ENCODE results near the gene DISC1. TPM values are rescaled to one million over a fixed set of nuclear protein-coding genes. Genes with fewer than 3 reads are reported as not detected.

Gene DISC1
- total RNA-seq, 1 experiment from 2014 or later = 1.8 TPM

- no peak for TF ChIP-seq CTCF (IDR thresholded peaks at IDR 0.05 in 2 of 3, conservative IDR thresholded peaks at IDR 0.05 in 1 of 3; ENCODE audit: borderline replicate concordance in 1 of 3, insufficient read depth in 1 of 3, low read depth in 2 of 3, low read length in 2 of 3)
- TF ChIP-seq ATF3 (IDR thresholded peaks at IDR 0.05) = no peak
- no peak for TF ChIP-seq ZNF274 (IDR thresholded peaks at IDR 0.05; ENCODE audit: low read depth, low read length)
Observed at GRCh38 chr1:231971397-231972110, 345.0 kb downstream of the DISC1 start (continued).

GRCh38 chr1:231972111-231972445, 345.5 kb downstream of the DISC1 start:
- no peak for ATAC-seq
- no peak overlapping the region for H3K4me3 ChIP-seq (replicated peaks in 1 of 2; ENCODE audit: low read depth in 1 of 2, low read length in 2 of 2)
- no peak overlapping the region for H2AFZ ChIP-seq (ENCODE audit: low read depth, low read length, poor library complexity, severe bottlenecking)
- H3K27me3 ChIP-seq (ENCODE audit: insufficient read depth, low read length) = no peaks in the 10 kb centered on the region
- H3K36me3 ChIP-seq (ENCODE audit: control insufficient read depth in 1 of 2, insufficient read depth in 2 of 2, low read length in 2 of 2) = no peaks in the 10 kb centered on the region
- no peak overlapping the region for H3K4me2 ChIP-seq (ENCODE audit: low read length)
- ChIA-PET POLR2A (no interaction called here), RAD21 (ENCODE audit: low non-redundant PET in 1 of 2, low total read pairs in 2 of 2, uncharacterized antibody in 2 of 2, unreplicated experiment in 2 of 2) (no interaction called here), CTCF (no interaction called here)
- BruUV-seq (replicated peaks) = no TSS peak
- no peaks in the 10 kb centered on the region for H4K20me1 ChIP-seq (ENCODE audit: insufficient read depth)
- no peak overlapping the region for H3K27ac ChIP-seq (ENCODE audit: low read depth, low read length)
- no peaks in the 10 kb centered on the region for H3K9me2 ChIP-seq (ENCODE audit: insufficient read depth)
- no peak for DNase-seq (ENCODE audit: low read depth, low spot score)
- intact Hi-C loops (cut with micrococcal nuclease) = no loop called here
- no peak overlapping the region for H3K9ac ChIP-seq (ENCODE audit: low read length)
- H3K4me1 ChIP-seq (ENCODE audit: control insufficient read depth in 1 of 2, insufficient read depth in 2 of 2, low read length in 2 of 2) = no peaks in the 10 kb centered on the region
- no peaks in the 10 kb centered on the region for H3K79me2 ChIP-seq (ENCODE audit: insufficient read depth, low read length)
- no peaks in the 10 kb centered on the region for H3K9me3 ChIP-seq (ENCODE audit: control insufficient read depth in 1 of 2, insufficient read depth in 1 of 2, low read depth in 1 of 2, low read length in 2 of 2)
- no peak for TF ChIP-seq CTCF (IDR thresholded peaks at IDR 0.05 in 2 of 3, conservative IDR thresholded peaks at IDR 0.05 in 1 of 3; ENCODE audit: borderline replicate concordance in 1 of 3, insufficient read depth in 1 of 3, low read depth in 2 of 3, low read length in 2 of 3)
- no peak for TF ChIP-seq ZFX (IDR thresholded peaks at IDR 0.05)
- TF ChIP-seq ATF3 (IDR thresholded peaks at IDR 0.05) = no peak
- TF ChIP-seq ELF1 (IDR thresholded peaks at IDR 0.05; ENCODE audit: borderline replicate concordance, low read depth) = no peak
- TF ChIP-seq POLR2A (IDR thresholded peaks at IDR 0.05; ENCODE audit: borderline replicate concordance, extremely low read depth, insufficient read depth, insufficient read length) = no peak
- TF ChIP-seq POLR2AphosphoS5 (IDR thresholded peaks at IDR 0.05; ENCODE audit: low read depth, low read length) = no peak
- TF ChIP-seq EZH2 (IDR thresholded peaks at IDR 0.05) = no peak
- TF ChIP-seq MAX (IDR thresholded peaks at IDR 0.05) = no peak
- TF ChIP-seq ZBTB33 (IDR thresholded peaks at IDR 0.05; ENCODE audit: extremely low read depth, insufficient replicate concordance, low read length) = no peak
- no peak for TF ChIP-seq SIN3A (IDR thresholded peaks at IDR 0.05; ENCODE audit: low read depth)
- TF ChIP-seq EGR1 (IDR thresholded peaks at IDR 0.05; ENCODE audit: low read depth) = no peak
- no peak for TF ChIP-seq CEBPB (IDR thresholded peaks at IDR 0.05; ENCODE audit: low read depth)
- no peak for TF ChIP-seq SRF (IDR thresholded peaks at IDR 0.05; ENCODE audit: low read depth)
- no peak for TF ChIP-seq EZH2phosphoT487 (IDR thresholded peaks at IDR 0.05; ENCODE audit: borderline replicate concordance)
- TF ChIP-seq SP1 (IDR thresholded peaks at IDR 0.05; ENCODE audit: low read depth) = no peak
- no peak for TF ChIP-seq JUND (IDR thresholded peaks at IDR 0.05)
- TF ChIP-seq RAD21 (IDR thresholded peaks at IDR 0.05; ENCODE audit: low read depth) = no peak
